Caco-2 (cell line): ENCODE data around the gene TMEM266. TPM values are rescaled to one million over a fixed set of nuclear protein-coding genes. Genes with fewer than 3 reads are reported as not detected.

Experiments used
- BruUV-seq: library from RNA; stranded (reverse); fragments of 400-500 nt; replicated peaks from 2 replicates; lab custom pipeline; 2021; lab: Mats Ljungman, UMichigan
- CTCF ChIA-PET: fragments of 300-600 bp; sonication (Branson Sonifier 250); formaldehyde crosslinking; loops from one replicate; lab custom pipeline; 2022; ENCODE audit warnings: antibody characterized with exemption; lab: Charles Lee
- POLR2A ChIA-PET: fragments of 300-600 bp; sonication (Branson Sonifier 250); formaldehyde crosslinking; loops from one replicate; lab custom pipeline; 2022; ENCODE audit warnings: antibody characterized with exemption; lab: Charles Lee
- DNase-seq, 2 experiments: peaks; one replicate each; pipeline versions ENCODE4 v3.0.0 to v3.0.0-alpha.2; 2020 to 2022
- H3K27me3 ChIP-seq: replicated peaks from 2 replicates; pipeline ENCODE4 v1.6.0; 2011; ENCODE audit warnings: low read length; ENCODE audit not compliant: control insufficient read depth, insufficient read depth
- H3K36me3 ChIP-seq: 2 replicates; pipeline ENCODE4 v1.5.1; 2011; ENCODE audit warnings: low read length; ENCODE audit not compliant: control insufficient read depth, insufficient read depth
- H3K4me1 ChIP-seq: fragments of 250-450 bp; sonication (Bioruptor Pico); 2 replicates; pipeline ENCODE4 v1.5.1; 2020; ENCODE audit warnings: mild to moderate bottlenecking
- H3K4me3 ChIP-seq: 2 replicates; pipeline ENCODE4 v1.5.1; 2011; ENCODE audit warnings: low read depth, mild to moderate bottlenecking, control low read depth, low read length
- H3K9me3 ChIP-seq: fragments of 250-450 bp; sonication (Bioruptor Pico); 2 replicates; pipeline ENCODE4 v1.5.1; 2020; ENCODE audit warnings: mild to moderate bottlenecking, moderate library complexity
- H3K27ac Mint-ChIP-seq: one replicate; pipeline ENCODE4 v1.8.0; 2022; ENCODE audit warnings: mixed read lengths; ENCODE audit not compliant: unreplicated experiment
- H3K27me3 Mint-ChIP-seq: one replicate; pipeline ENCODE4 v1.8.0; 2022; ENCODE audit warnings: mixed read lengths; ENCODE audit not compliant: insufficient read depth, unreplicated experiment
- H3K36me3 Mint-ChIP-seq: one replicate; pipeline ENCODE4 v1.8.0; 2022; ENCODE audit warnings: mild to moderate bottlenecking, mixed read lengths; ENCODE audit not compliant: insufficient read depth, unreplicated experiment
- H3K4me1 Mint-ChIP-seq: one replicate; pipeline ENCODE4 v1.8.0; 2022; ENCODE audit warnings: low read depth, mixed read lengths; ENCODE audit not compliant: unreplicated experiment
- H3K4me3 Mint-ChIP-seq: one replicate; pipeline ENCODE4 v1.8.0; 2022; ENCODE audit warnings: mild to moderate bottlenecking, moderate library complexity, mixed read lengths; ENCODE audit not compliant: unreplicated experiment
- H3K9me3 Mint-ChIP-seq: one replicate; pipeline ENCODE4 v1.8.0; 2022; ENCODE audit warnings: mixed read lengths; ENCODE audit not compliant: unreplicated experiment
- CTCF ChIP-seq, 2 experiments: fragments of 200-600 bp in 1 of 2; IDR thresholded peaks; 1 replicate in 1 of 2; 2 replicates in 1 of 2; pipeline versions ENCODE4 v1.5.1 to v1.8.0; 2011 to 2022; ENCODE audit warnings: antibody characterized with exemption in 1 of 2, control low read depth in 1 of 2, inconsistent platforms in 1 of 2, low read depth in 1 of 2, low read length in 1 of 2, mild to moderate bottlenecking in 1 of 2, moderate library complexity in 1 of 2; ENCODE audit not compliant: insufficient read depth in 1 of 2, severe bottlenecking in 1 of 2, unreplicated experiment in 1 of 2
- intact Hi-C: fragments of 100-400 bp; cut with micrococcal nuclease; formaldehyde crosslinking; loops from one replicate; pipeline ENCODE4 v1.10.0; 2022; ENCODE audit not compliant: unreplicated experiment
- total RNA-seq: library from RNA; stranded (reverse); gene quantifications from 2 replicates; pipeline ENCODE4 v1.2.3, GENCODE V29; 2022

Gene TMEM266
- total RNA-seq, 1 experiment from 2014 or later: 0.27 TPM

DNA sequence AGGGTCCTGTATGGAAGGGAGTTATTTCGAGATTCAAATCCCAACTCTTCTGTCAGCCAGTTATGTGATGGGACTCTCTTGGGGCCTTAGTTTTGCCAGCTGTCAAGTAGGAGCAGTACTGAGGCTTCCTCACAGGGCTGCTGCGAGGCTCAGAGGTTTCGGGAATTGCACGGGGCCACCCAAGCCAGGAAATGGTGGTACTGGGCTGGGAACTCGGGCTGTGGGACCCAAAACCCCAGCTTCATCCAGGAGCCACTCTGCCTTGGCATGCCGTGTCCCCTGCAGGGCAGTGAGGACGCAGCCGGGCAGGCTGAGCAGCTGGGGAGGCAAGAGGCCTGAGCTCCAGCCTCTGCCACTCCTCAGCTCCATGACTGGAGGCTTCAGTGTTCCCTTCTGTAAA lies 132.9 kb downstream of the TMEM266 start:
- H3K36me3 Mint-ChIP-seq: peaks cover 13% of the 10 kb centered on the region
- TF ChIP-seq CTCF (IDR thresholded peaks at IDR 0.05; ENCODE audit: insufficient read depth in 1 of 2, low read depth in 1 of 2, low read length in 1 of 2, severe bottlenecking in 1 of 2, unreplicated experiment in 1 of 2): no peak
- Histone ChIP-seq H3K9me3 (no peaks in the 10 kb centered on the region), H3K4me1 (peaks cover 19% of the 10 kb centered on the region), H3K4me3 (no peak overlapping the region), H3K36me3 (no peaks in the 10 kb centered on the region), H3K27me3 (no peaks in the 10 kb centered on the region)
- no TSS peak for BruUV-seq
- ChIA-PET CTCF (no interaction called here), POLR2A (no interaction called here)
- no peak overlapping the region for H3K27ac Mint-ChIP-seq
- peaks cover 16% of the 10 kb centered on the region for H3K4me1 Mint-ChIP-seq
- no peak overlapping the region for H3K4me3 Mint-ChIP-seq
- H3K27me3 Mint-ChIP-seq: peaks cover 3% of the 10 kb centered on the region
- DNase-seq: no peak
- H3K9me3 Mint-ChIP-seq: no peaks in the 10 kb centered on the region
- intact Hi-C loops: no loop called here

DNA sequence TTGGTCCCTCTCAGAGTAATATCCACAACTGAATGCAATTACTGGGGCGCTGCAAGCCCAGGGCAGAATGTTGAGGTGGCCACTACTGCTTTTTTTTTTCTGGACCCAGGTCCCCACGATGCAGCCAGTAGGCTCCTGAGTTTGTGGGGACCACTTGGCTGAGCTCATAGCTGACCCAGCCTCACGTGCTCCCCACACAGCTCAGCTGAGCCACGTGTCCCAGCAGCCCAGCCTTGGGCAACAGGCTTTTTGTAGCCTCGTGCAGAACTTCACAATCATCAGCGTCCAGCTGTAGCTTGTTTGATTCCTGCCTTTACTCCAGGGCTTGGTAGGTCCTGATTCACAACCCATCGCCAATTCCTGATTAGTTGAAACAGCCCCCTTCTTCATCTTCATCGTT lies 134.1 kb downstream of the TMEM266 start:
- H3K4me1 ChIP-seq: peaks cover 19% of the 10 kb centered on the region
- no peaks in the 10 kb centered on the region for H3K36me3 ChIP-seq
- Mint-ChIP-seq H3K27ac (no peak overlapping the region), H3K4me1 (peaks cover 16% of the 10 kb centered on the region), H3K4me3 (no peak overlapping the region), H3K36me3 (peaks cover 13% of the 10 kb centered on the region), H3K9me3 (no peaks in the 10 kb centered on the region), H3K27me3 (peaks cover 3% of the 10 kb centered on the region)
- intact Hi-C loops: no loop called here
- no peak for DNase-seq
- CTCF ChIA-PET: interaction anchor here (0.5 to 0.7 kb wide), 2 partner anchors 11 to 68 kb away, joined by 3 to 8 read pairs; no protein-coding TSS in a partner anchor
- TF ChIP-seq CTCF (IDR thresholded peaks at IDR 0.05; ENCODE audit: insufficient read depth in 1 of 2, low read depth in 1 of 2, low read length in 1 of 2, severe bottlenecking in 1 of 2, unreplicated experiment in 1 of 2): no peak
- BruUV-seq: no TSS peak
- H3K27me3 ChIP-seq: no peaks in the 10 kb centered on the region
- H3K9me3 ChIP-seq: no peaks in the 10 kb centered on the region
- no peak overlapping the region for H3K4me3 ChIP-seq
- POLR2A ChIA-PET: interaction anchor here (0.5 kb wide), 1 partner anchor 671 kb away, joined by 4 read pairs; no protein-coding TSS in a partner anchor

GRCh38 chr15:76195506-76196268 lies 135.9 kb downstream of the TMEM266 start:
- intact Hi-C loops: no loop called here
- BruUV-seq: no TSS peak
- CTCF ChIA-PET: no interaction called here
- Mint-ChIP-seq H3K9me3 (no peaks in the 10 kb centered on the region), H3K36me3 (peaks cover 19% of the 10 kb centered on the region), H3K27me3 (no peaks in the 10 kb centered on the region), H3K27ac (no peak overlapping the region), H3K4me1 (peaks cover 7% of the 10 kb centered on the region), H3K4me3 (no peak overlapping the region)
- H3K4me3 ChIP-seq: no peak overlapping the region
- peaks cover 10% of the 10 kb centered on the region for H3K4me1 ChIP-seq
- TF ChIP-seq CTCF (IDR thresholded peaks at IDR 0.05; ENCODE audit: insufficient read depth in 1 of 2, low read depth in 1 of 2, low read length in 1 of 2, severe bottlenecking in 1 of 2, unreplicated experiment in 1 of 2): no peak
- H3K36me3 ChIP-seq: no peaks in the 10 kb centered on the region
- no peak for DNase-seq
- POLR2A ChIA-PET: no interaction called here
- no peaks in the 10 kb centered on the region for H3K27me3 ChIP-seq
- H3K9me3 ChIP-seq: no peaks in the 10 kb centered on the region
